GM21717 (cell line): ENCODE results near the gene CACNB4.
"Not testable (repeated sequence)": the region's sequence is repeated elsewhere in the genome, so short reads cannot be mapped to it uniquely, and the experiment has no call there.

ENCODE experiments used
- ATAC-seq: cut with Tn5 transposase; IDR thresholded peaks from one replicate; pipeline ENCODE4 v1.9.1; 2021; ENCODE audit warnings: mild to moderate bottlenecking, moderate library complexity; ENCODE audit not compliant: unreplicated experiment

Gene CACNB4

GRCh38 chr2:151796774-151797173 is 302.1 kb downstream of the CACNB4 start:
- ATAC-seq = no peak

GRCh38 chr2:151795646-151796240 is 303.1 kb downstream of the CACNB4 start:
- no peak for ATAC-seq

- not testable (repeated sequence) for ATAC-seq
These were observed 304.4 kb downstream of the CACNB4 start for GRCh38 chr2:151794422-151794821.

- no peak for ATAC-seq
These were observed 305.7 kb downstream of the CACNB4 start for GRCh38 chr2:151793123-151793522.

GRCh38 chr2:151792589-151792988 is 306.3 kb downstream of the CACNB4 start:
- ATAC-seq = no peak

GRCh38 chr2:151791545-151791944 is 307.3 kb downstream of the CACNB4 start:
- no peak for ATAC-seq

- no peak for ATAC-seq
These were observed 308.2 kb downstream of the CACNB4 start for GRCh38 chr2:151790689-151791088.

GRCh38 chr2:151789055-151789834 is 309.6 kb downstream of the CACNB4 start:
- no peak for ATAC-seq

- ATAC-seq = no peak
These were observed 312.4 kb downstream of the CACNB4 start for GRCh38 chr2:151786483-151786882.

- no peak for ATAC-seq
These were observed 312.8 kb downstream of the CACNB4 start for GRCh38 chr2:151786077-151786476.

- no peak for ATAC-seq
These were observed 315.7 kb downstream of the CACNB4 start for GRCh38 chr2:151783133-151783520.
